ENCODE data around the gene ZNF860. TPM values are rescaled to one million over a fixed set of nuclear protein-coding genes. Genes with fewer than 3 reads are reported as not detected.

Gene ZNF860
- total and polyA plus RNA-seq, 2 of the 4 experiments (the other 2 are of a cell fraction): 0.18 to 0.26 TPM

DNA sequence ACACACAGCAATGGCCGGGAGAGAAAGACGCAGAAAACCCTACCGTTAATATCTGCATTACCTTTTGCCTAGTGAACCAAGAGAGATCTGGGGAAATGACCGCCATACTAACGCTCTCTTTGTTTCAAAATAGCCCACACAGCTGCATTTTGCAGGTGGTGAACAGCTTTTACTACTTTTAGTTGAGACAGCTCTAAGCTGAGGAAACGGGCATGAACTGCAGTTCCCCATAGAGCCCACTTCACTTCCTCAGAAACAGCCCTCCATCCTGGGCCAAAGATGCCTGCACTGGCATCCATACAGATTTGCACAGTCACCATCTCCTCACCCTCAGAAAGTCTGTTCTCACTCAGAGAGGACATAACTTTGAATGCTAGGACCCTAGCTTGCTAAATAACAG lies 45.0 kb downstream of the ZNF860 start:
- Histone ChIP-seq H4K20me1 (ENCODE audit: insufficient read depth, low read length) (no peaks in the 10 kb centered on the region), H3K4me3 (ENCODE audit: insufficient read depth, low read depth, low read length) (no peak overlapping the region), H3K79me1 (ENCODE audit: low read depth in 1 of 2, low read length in 2 of 2) (no peaks in the 10 kb centered on the region), H3K18ac (ENCODE audit: low read depth, low read length) (no peak overlapping the region), H3K27ac (ENCODE audit: insufficient read depth, low read length) (no peak overlapping the region), H2BK15ac (ENCODE audit: low read depth, low read length) (no peak overlapping the region), H3K9ac (ENCODE audit: low read depth, low read length) (no peak overlapping the region), H3K4me1 (ENCODE audit: control insufficient read depth, insufficient read depth, low read length) (no peaks in the 10 kb centered on the region), H3K36me3 (ENCODE audit: control insufficient read depth, insufficient read depth, low read length) (no peaks in the 10 kb centered on the region), H3K23ac (ENCODE audit: low read depth, low read length) (no peak overlapping the region), H3K4me2 (ENCODE audit: low read depth, low read length) (no peak overlapping the region), H4K91ac (ENCODE audit: insufficient read depth, low read depth, low read length) (no peak overlapping the region), H3K27me3 (ENCODE audit: control insufficient read depth, insufficient read depth, low read length) (no peaks in the 10 kb centered on the region; the same call in 1 of the 2 replicates), H2AK5ac (ENCODE audit: low read depth, low read length) (no peak overlapping the region), H2BK20ac (ENCODE audit: low read depth, low read length) (no peak overlapping the region), H2AFZ (replicated peaks; ENCODE audit: low read length, poor library complexity) (no peak overlapping the region), H2BK120ac (ENCODE audit: low read depth, low read length) (no peak overlapping the region), H3K14ac (replicated peaks; ENCODE audit: low read depth, low read length) (no peak overlapping the region), H3K9me3 (ENCODE audit: control insufficient read depth, insufficient read depth, low read length) (no peaks in the 10 kb centered on the region), H3K56ac (ENCODE audit: extremely low read depth, insufficient read depth, low read length) (no peak overlapping the region), H4K5ac (ENCODE audit: low read depth, low read length) (no peak overlapping the region), H3K4ac (ENCODE audit: low read depth, low read length) (no peak overlapping the region), H3K9me1 (ENCODE audit: insufficient read depth, low read length) (no peaks in the 10 kb centered on the region), H2AK9ac (replicated peaks; ENCODE audit: low read depth, low read length, poor library complexity) (no peak overlapping the region), H4K8ac (ENCODE audit: low read depth in 2 of 2, low read length in 2 of 2) (no peak overlapping the region), H2BK5ac (ENCODE audit: low read depth, low read length, poor library complexity, severe bottlenecking) (no peak overlapping the region)
- BruUV-seq (replicated peaks): no TSS peak
- ATAC-seq (ENCODE audit: low read depth) (no peak), DNase-seq (no peak)
- POLR2A ChIA-PET (ENCODE audit: unreplicated experiment): no interaction called here
- WGBS, 2 experiments (ENCODE audit: extremely low coverage in 2 of 2, insufficient read length in 1 of 2): 73% methylated on average over 2 of the region's 6 CpGs; no CpG with 5 or more reads in 1 of the 2 experiments
- CTCF ChIA-PET: interaction anchor here (0.6 to 1.2 kb wide), 3 partner anchors 7 to 481 kb away, joined by 3 read pairs; no protein-coding TSS in a partner anchor
- intact Hi-C loops (cut with micrococcal nuclease) (no loop called here), dilution Hi-C loops (cut with HindIII; ENCODE audit: low sequenced_read_pairs, unreplicated experiment) (no loop called here), in situ Hi-C loops (cut with MboI; ENCODE audit: low sequenced_read_pairs) (no loop called here)
- TF ChIP-seq BHLHE40 (IDR thresholded peaks at IDR 0.05; ENCODE audit: low read depth, low read length) (no peak), MXI1 (IDR thresholded peaks at IDR 0.05; ENCODE audit: borderline replicate concordance, low read depth, low read length) (no peak), SMC3 (IDR thresholded peaks at IDR 0.05; ENCODE audit: low read depth, low read length) (no peak), FOS (IDR thresholded peaks at IDR 0.05; ENCODE audit: low read depth, low read length) (no peak), CEBPB (IDR thresholded peaks at IDR 0.05; ENCODE audit: low read depth, low read length) (no peak), RAD21 (IDR thresholded peaks at IDR 0.05; ENCODE audit: low read length) (no peak), RCOR1 (IDR thresholded peaks at IDR 0.05; ENCODE audit: insufficient replicate concordance, low read length) (no peak), RFX5 (IDR thresholded peaks at IDR 0.05; ENCODE audit: low read depth, low read length) (no peak), MAZ (IDR thresholded peaks at IDR 0.05; ENCODE audit: borderline replicate concordance, low read depth, low read length) (no peak), POLR2A (IDR thresholded peaks at IDR 0.05; ENCODE audit: low read depth, low read length) (no peak), MAFK (IDR thresholded peaks at IDR 0.05; ENCODE audit: low read depth, low read length) (no peak), NFE2L2 (IDR thresholded peaks at IDR 0.05; ENCODE audit: low read depth, low read length) (no peak), CHD1 (IDR thresholded peaks at IDR 0.05; ENCODE audit: low read depth, low read length) (no peak)
- TF ChIP-seq, protein P1, sequence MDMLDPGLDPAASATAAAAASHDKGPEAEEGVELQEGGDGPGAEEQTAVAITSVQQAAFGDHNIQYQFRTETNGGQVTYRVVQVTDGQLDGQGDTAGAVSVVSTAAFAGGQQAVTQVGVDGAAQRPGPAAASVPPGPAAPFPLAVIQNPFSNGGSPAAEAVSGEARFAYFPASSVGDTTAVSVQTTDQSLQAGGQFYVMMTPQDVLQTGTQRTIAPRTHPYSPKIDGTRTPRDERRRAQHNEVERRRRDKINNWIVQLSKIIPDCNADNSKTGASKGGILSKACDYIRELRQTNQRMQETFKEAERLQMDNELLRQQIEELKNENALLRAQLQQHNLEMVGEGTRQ (IDR thresholded peaks at IDR 0.05; ENCODE audit: low read depth, low read length): no peak
- TF ChIP-seq, protein P2, sequence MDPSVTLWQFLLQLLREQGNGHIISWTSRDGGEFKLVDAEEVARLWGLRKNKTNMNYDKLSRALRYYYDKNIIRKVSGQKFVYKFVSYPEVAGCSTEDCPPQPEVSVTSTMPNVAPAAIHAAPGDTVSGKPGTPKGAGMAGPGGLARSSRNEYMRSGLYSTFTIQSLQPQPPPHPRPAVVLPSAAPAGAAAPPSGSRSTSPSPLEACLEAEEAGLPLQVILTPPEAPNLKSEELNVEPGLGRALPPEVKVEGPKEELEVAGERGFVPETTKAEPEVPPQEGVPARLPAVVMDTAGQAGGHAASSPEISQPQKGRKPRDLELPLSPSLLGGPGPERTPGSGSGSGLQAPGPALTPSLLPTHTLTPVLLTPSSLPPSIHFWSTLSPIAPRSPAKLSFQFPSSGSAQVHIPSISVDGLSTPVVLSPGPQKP (IDR thresholded peaks at IDR 0.05; ENCODE audit: borderline replicate concordance, low read depth, low read length): no peak
- TF ChIP-seq, protein P3, sequence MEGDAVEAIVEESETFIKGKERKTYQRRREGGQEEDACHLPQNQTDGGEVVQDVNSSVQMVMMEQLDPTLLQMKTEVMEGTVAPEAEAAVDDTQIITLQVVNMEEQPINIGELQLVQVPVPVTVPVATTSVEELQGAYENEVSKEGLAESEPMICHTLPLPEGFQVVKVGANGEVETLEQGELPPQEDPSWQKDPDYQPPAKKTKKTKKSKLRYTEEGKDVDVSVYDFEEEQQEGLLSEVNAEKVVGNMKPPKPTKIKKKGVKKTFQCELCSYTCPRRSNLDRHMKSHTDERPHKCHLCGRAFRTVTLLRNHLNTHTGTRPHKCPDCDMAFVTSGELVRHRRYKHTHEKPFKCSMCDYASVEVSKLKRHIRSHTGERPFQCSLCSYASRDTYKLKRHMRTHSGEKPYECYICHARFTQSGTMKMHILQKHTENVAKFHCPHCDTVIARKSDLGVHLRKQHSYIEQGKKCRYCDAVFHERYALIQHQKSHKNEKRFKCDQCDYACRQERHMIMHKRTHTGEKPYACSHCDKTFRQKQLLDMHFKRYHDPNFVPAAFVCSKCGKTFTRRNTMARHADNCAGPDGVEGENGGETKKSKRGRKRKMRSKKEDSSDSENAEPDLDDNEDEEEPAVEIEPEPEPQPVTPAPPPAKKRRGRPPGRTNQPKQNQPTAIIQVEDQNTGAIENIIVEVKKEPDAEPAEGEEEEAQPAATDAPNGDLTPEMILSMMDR (conservative IDR thresholded peaks at IDR 0.05; ENCODE audit: low read depth, low read length): no peak

Data from IMR-90 (cell line).